ENCODE data around the gene OLFML3. TPM values are rescaled to one million over a fixed set of nuclear protein-coding genes. Genes with fewer than 3 reads are reported as not detected.

Gene OLFML3
- total and polyA plus RNA-seq, 2 of the 8 experiments (the other 6 are each of a cell fraction or from before 2014, with no cell fraction given): 56.0 to 72.3 TPM

- Histone ChIP-seq H2BK15ac (ENCODE audit: low read length) (no peak overlapping the region), H2AK5ac (ENCODE audit: low read depth, low read length) (no peak overlapping the region), H3K4ac (replicated peaks; ENCODE audit: insufficient read length, low read depth, low read length) (no peak overlapping the region), H3K27ac (ENCODE audit: low read depth, low read length) (no peak overlapping the region), H3K36me3 (ENCODE audit: control insufficient read depth in 2 of 4, insufficient read depth in 4 of 4, low read length in 3 of 4) (peaks cover 0 to 19% (median 8%) of the 10 kb centered on the region in 4 experiments; a peak in 2 of 8 replicates), H2BK20ac (ENCODE audit: low read length) (no peak overlapping the region), H3K18ac (ENCODE audit: extremely low read depth, low read length) (no peak overlapping the region), H3K79me1 (ENCODE audit: low read depth, low read length) (no peaks in the 10 kb centered on the region), H4K5ac (ENCODE audit: insufficient read length, low read depth, low read length) (no peak overlapping the region), H3K4me2 (ENCODE audit: insufficient read depth in 1 of 2, low read depth in 2 of 2, low read length in 2 of 2) (no peak overlapping the region), H3K9me3 (ENCODE audit: insufficient read depth in 2 of 2, low read depth in 1 of 2, low read length in 1 of 2) (peaks cover 9 to 12% of the 10 kb centered on the region in 2 experiments), H2BK120ac (replicated peaks; ENCODE audit: low read depth, low read length) (no peak overlapping the region), H4K91ac (replicated peaks; ENCODE audit: insufficient read length, low read length) (no peak overlapping the region), H3K56ac (replicated peaks; ENCODE audit: insufficient read length, low read depth, low read length) (no peak overlapping the region), H4K8ac (ENCODE audit: extremely low read depth, insufficient read depth, low read length) (no peak overlapping the region), H3K27me3 (replicated peaks in 1 of 4; ENCODE audit: control insufficient read depth in 3 of 4, extremely low read depth in 1 of 4, insufficient read depth in 3 of 4, low read length in 3 of 4) (no peaks in the 10 kb centered on the region), H2AFZ (ENCODE audit: low read length) (no peak overlapping the region), H2BK12ac (ENCODE audit: low read depth, low read length) (no peak overlapping the region), H3K14ac (ENCODE audit: insufficient read length) (no peak overlapping the region), H3K4me1 (replicated peaks in 1 of 4; ENCODE audit: control insufficient read depth in 3 of 4, insufficient read depth in 4 of 4, low read length in 3 of 4) (peaks cover 0 to 2% (median 0%) of the 10 kb centered on the region in 4 experiments; a peak in 1 of 7 replicates), H3K23ac (ENCODE audit: insufficient read length) (no peak overlapping the region), H3K4me3 (ENCODE audit: extremely low read depth in 1 of 4, insufficient read depth in 2 of 4, low read depth in 3 of 4, low read length in 4 of 4) (no peak overlapping the region), H3K23me2 (ENCODE audit: low read depth, low read length) (no peaks in the 10 kb centered on the region), H3K9ac (replicated peaks in 1 of 4; ENCODE audit: extremely low read depth in 1 of 4, low read depth in 3 of 4, low read length in 3 of 4) (no peak overlapping the region), H2BK5ac (ENCODE audit: low read depth, low read length) (no peak overlapping the region), H3K79me2 (ENCODE audit: control insufficient read depth in 1 of 2, insufficient read depth in 2 of 2, low read length in 2 of 2) (no peaks in the 10 kb centered on the region), H4K20me1 (replicated peaks in 1 of 2; ENCODE audit: control insufficient read depth in 1 of 2, insufficient read depth in 2 of 2, low read length in 2 of 2) (no peaks in the 10 kb centered on the region)
- POLR2A ChIA-PET (ENCODE audit: partially characterized antibody): interaction anchor here (0.9 kb wide), 1 partner anchor 12 kb away, joined by 3 read pairs; no protein-coding TSS in a partner anchor
- FAIRE-seq (no peak), DNase-seq (ENCODE audit: low read depth in 1 of 2, low spot score in 2 of 2) (no peak)
- no peak for TF ChIP-seq KDM4A (IDR thresholded peaks at IDR 0.05; ENCODE audit: low read depth, low read length, severe bottlenecking)
- no peak for TF ChIP-seq E2F6 (IDR thresholded peaks at IDR 0.05)
- no peak for TF ChIP-seq SIX5 (IDR thresholded peaks at IDR 0.05; ENCODE audit: low read depth, low read length)
- TF ChIP-seq SAP30 (IDR thresholded peaks at IDR 0.05; ENCODE audit: insufficient read depth, insufficient replicate concordance, low read length): no peak
- TF ChIP-seq TCF12 (IDR thresholded peaks at IDR 0.05; ENCODE audit: low read depth, low read length): no peak
- CTCF ChIA-PET (ENCODE audit: partially characterized antibody): no interaction called here
- 89% methylated on average over 2 of the region's 2 CpGs; no CpG with 5 or more reads in 1 of the 2 experiments for WGBS, 2 experiments (ENCODE audit: extremely low coverage in 1 of 2, insufficient coverage in 1 of 2, insufficient read length in 1 of 2, insufficient replicate concordance in 2 of 2, low coverage in 1 of 2, low lambda C conversion rate in 2 of 2, missing lambda C conversion rate in 1 of 2)
Observed at GRCh38 chr1:114015075-114015474, 35.8 kb downstream of the OLFML3 start.

Measured in H1 (cell line).